Umbilical cord (tissue), 2 donors: ENCODE measurements around the gene CLTRN. TPM values are rescaled to one million over a fixed set of nuclear protein-coding genes. Genes with fewer than 3 reads are reported as not detected.
"Not testable (repeated sequence)": the region's sequence is repeated elsewhere in the genome, so short reads cannot be mapped to it uniquely, and the experiment has no call there.

Experiments
- DNase-seq: peaks from one replicate; pipeline ENCODE4 v3.0.0-alpha.2; 2015; ENCODE audit warnings: low spot score
- total RNA-seq: library from RNA; depleted of rRNA; stranded (reverse); fragments of >200 nt; gene quantifications from one replicate; pipeline ENCODE4 v1.2.3, GENCODE V29; 2014; ENCODE audit warnings: low replicate concordance; ENCODE audit not compliant: insufficient read depth

CLTRN gene
- total RNA-seq, 1 donor from 2014 or later, result 2.4 TPM

GRCh38 chrX:15647510-15647909 is 17.1 kb downstream of the CLTRN start:
- DNase-seq, result not testable (repeated sequence)

- no peak for DNase-seq
Observed at GRCh38 chrX:15646543-15646942, 18.1 kb downstream of the CLTRN start.

- DNase-seq, result no peak
Observed at GRCh38 chrX:15646031-15646430, 18.6 kb downstream of the CLTRN start.

GRCh38 chrX:15645266-15645665 is 19.3 kb downstream of the CLTRN start:
- no peak for DNase-seq

- no peak for DNase-seq
Observed at GRCh38 chrX:15644560-15644872, 20.1 kb downstream of the CLTRN start.

GRCh38 chrX:15643786-15644559 is 20.6 kb downstream of the CLTRN start:
- no peak for DNase-seq

- DNase-seq, result no peak
Observed at GRCh38 chrX:15631637-15632036, 33.0 kb downstream of the CLTRN start.

- no peak for DNase-seq
Observed at GRCh38 chrX:15623054-15623453, 41.6 kb downstream of the CLTRN start.

- peak; percentile 19 for DNase-seq
Observed at GRCh38 chrX:15619053-15619755, 45.4 kb downstream of the CLTRN start.

GRCh38 chrX:15617111-15617510 is 47.5 kb downstream of the CLTRN start:
- no peak for DNase-seq

GRCh38 chrX:15616531-15616930 is 48.1 kb downstream of the CLTRN start:
- DNase-seq, result no peak

- no peak for DNase-seq
Observed at GRCh38 chrX:15607067-15607466, 57.5 kb downstream of the CLTRN start.

- peak; percentile 20 for DNase-seq
Observed at GRCh38 chrX:15606136-15606535, 58.5 kb downstream of the CLTRN start.

GRCh38 chrX:15605226-15605625 is 59.4 kb downstream of the CLTRN start:
- no peak for DNase-seq

- DNase-seq, result no peak
Observed at GRCh38 chrX:15602761-15603160, 61.8 kb downstream of the CLTRN start.

GRCh38 chrX:15601932-15602331 is 62.7 kb downstream of the CLTRN start:
- DNase-seq, result no peak

GRCh38 chrX:15600745-15601144 is 63.9 kb downstream of the CLTRN start, which contains the start of gene ACE2:
Gene ACE2, minus strand, starts transcription at chrX:15600960. Its CDS starts 49 bp downstream, at chrX:15600911.
- DNase-seq, result no peak

GRCh38 chrX:15600049-15600448 is 64.6 kb downstream of the CLTRN start:
- no peak for DNase-seq

- no peak for DNase-seq
Observed at GRCh38 chrX:15599461-15599860, 65.1 kb downstream of the CLTRN start.

- DNase-seq, result no peak
Observed at GRCh38 chrX:15598026-15598425, 66.6 kb downstream of the CLTRN start.

GRCh38 chrX:15594371-15594770 is 70.2 kb downstream of the CLTRN start:
- DNase-seq, result no peak

GRCh38 chrX:15579778-15580747 is 84.5 kb downstream of the CLTRN start:
- DNase-seq, result peak; percentile 93
